Gastroesophageal sphincter (tissue), 4 donors: ENCODE measurements around the gene FAM124A. TPM values are rescaled to one million over a fixed set of nuclear protein-coding genes. Genes with fewer than 3 reads are reported as not detected.

Source experiments
- ATAC-seq: fragments of 150-250 bp; one replicate; pipeline ENCODE4 v1.9.1; 2016; ENCODE audit warnings: mild to moderate bottlenecking, moderate library complexity
- H3K27ac ChIP-seq, 4 donors: fragments of 200-600 bp; sonication (generic) in 3 of 4; 1 replicate in 3 of 4; 2 replicates in 1 of 4; pipeline ENCODE4 v1.5.1; 2016 to 2019
- H3K27me3 ChIP-seq: fragments of 200-600 bp; sonication (generic); one replicate; pipeline ENCODE4 v1.5.1; 2019
- H3K36me3 ChIP-seq, 2 donors: fragments of 200-600 bp; sonication (generic); one replicate each; pipeline ENCODE4 v1.5.1; 2019; ENCODE audit warnings: control low read depth in 1 of 2
- H3K4me1 ChIP-seq, 3 donors: fragments of 200-600 bp; sonication (generic); 1 replicate in 2 of 3; 2 replicates in 1 of 3; pipeline ENCODE4 v1.5.1; 2016 to 2019; ENCODE audit warnings: control low read depth in 2 of 3
- H3K4me3 ChIP-seq, 2 donors: fragments of 200-600 bp; sonication (generic); one replicate each; pipeline ENCODE4 v1.5.1; 2019; ENCODE audit warnings: mild to moderate bottlenecking in 1 of 2, moderate library complexity in 1 of 2
- H3K9me3 ChIP-seq, 3 donors: fragments of 200-600 bp; sonication (generic); one replicate each; pipeline ENCODE4 v1.5.1; 2017 to 2019; ENCODE audit warnings: control low read depth in 2 of 3
- EP300 ChIP-seq: sonication (generic); formaldehyde crosslinking; IDR thresholded peaks from one replicate; pipeline ENCODE4 v1.6.1; 2017; ENCODE audit warnings: antibody characterized with exemption, mild to moderate bottlenecking
- POLR2A ChIP-seq, 2 donors: fragments of 450-650 bp; IDR thresholded peaks; one replicate each; pipeline ENCODE4 v1.6.1; 2017; ENCODE audit warnings: antibody characterized with exemption in 2 of 2, mild to moderate bottlenecking in 2 of 2, moderate library complexity in 1 of 2
- POLR2AphosphoS5 ChIP-seq: sonication (generic); formaldehyde crosslinking; IDR thresholded peaks from one replicate; pipeline ENCODE4 v1.6.1; 2017; ENCODE audit warnings: antibody characterized with exemption
- WGBS, 2 donors: methylation state at CpG; one replicate each; pipeline ENCODE4 v1.1.5; 2018; ENCODE audit warnings: low coverage in 1 of 2; 5-methylcytosine and 5-hydroxymethylcytosine counted together
- total RNA-seq, 4 donors: library from RNA; depleted of rRNA; stranded (reverse); fragments of >200 nt; gene quantifications; one replicate each; pipeline ENCODE4 v1.1.0, GENCODE V29; 2016
- TF ChIP-seq, protein P1 (sequence below), 4 experiments: fragments of 200-600 bp in 2 of 4; fragments of 450-650 bp in 2 of 4; sonication (generic) in 1 of 4; IDR thresholded peaks; one replicate each; pipeline ENCODE4 v1.5.1; 2017 to 2019; ENCODE audit warnings: antibody characterized with exemption in 4 of 4, mild to moderate bottlenecking in 2 of 4, moderate library complexity in 2 of 4

Gene FAM124A
- total RNA-seq, 4 donors from 2014 or later: 13.7 to 23.2 (median 15.2) TPM

DNA sequence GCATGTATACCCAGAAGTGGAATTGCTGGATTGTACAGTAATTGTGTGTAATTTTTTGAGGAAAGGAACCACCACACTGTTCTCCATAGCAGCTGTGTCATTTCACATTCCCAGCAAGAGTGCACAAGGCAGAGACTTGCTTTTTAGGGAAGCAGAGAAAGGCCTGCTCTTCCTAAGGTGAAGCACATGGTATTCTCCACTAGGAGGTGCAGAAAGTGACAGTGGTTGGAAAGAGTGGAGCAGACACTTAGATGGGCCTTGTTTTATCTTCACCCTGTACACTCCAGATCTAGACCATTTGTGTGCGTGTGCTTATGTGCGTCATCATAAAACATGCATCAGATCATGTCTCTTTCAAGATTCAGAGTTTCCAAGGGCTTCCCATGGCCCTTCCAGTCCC is 35.0 kb downstream of the FAM124A start:
- Histone ChIP-seq H3K4me1 (peaks cover 5 to 54% (median 7%) of the 10 kb centered on the region in 3 donors), H3K27me3 (no peaks in the 10 kb centered on the region), H3K36me3 (peaks cover 0 to 52% of the 10 kb centered on the region in 2 donors), H3K9me3 (no peaks in the 10 kb centered on the region), H3K27ac (no peak overlapping the region), H3K4me3 (no peak overlapping the region)
- TF ChIP-seq POLR2AphosphoS5 (no peak), POLR2A (IDR thresholded peaks at IDR 0.05) (no peak), EP300 (no peak)
- TF ChIP-seq, protein P1, sequence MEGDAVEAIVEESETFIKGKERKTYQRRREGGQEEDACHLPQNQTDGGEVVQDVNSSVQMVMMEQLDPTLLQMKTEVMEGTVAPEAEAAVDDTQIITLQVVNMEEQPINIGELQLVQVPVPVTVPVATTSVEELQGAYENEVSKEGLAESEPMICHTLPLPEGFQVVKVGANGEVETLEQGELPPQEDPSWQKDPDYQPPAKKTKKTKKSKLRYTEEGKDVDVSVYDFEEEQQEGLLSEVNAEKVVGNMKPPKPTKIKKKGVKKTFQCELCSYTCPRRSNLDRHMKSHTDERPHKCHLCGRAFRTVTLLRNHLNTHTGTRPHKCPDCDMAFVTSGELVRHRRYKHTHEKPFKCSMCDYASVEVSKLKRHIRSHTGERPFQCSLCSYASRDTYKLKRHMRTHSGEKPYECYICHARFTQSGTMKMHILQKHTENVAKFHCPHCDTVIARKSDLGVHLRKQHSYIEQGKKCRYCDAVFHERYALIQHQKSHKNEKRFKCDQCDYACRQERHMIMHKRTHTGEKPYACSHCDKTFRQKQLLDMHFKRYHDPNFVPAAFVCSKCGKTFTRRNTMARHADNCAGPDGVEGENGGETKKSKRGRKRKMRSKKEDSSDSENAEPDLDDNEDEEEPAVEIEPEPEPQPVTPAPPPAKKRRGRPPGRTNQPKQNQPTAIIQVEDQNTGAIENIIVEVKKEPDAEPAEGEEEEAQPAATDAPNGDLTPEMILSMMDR (IDR thresholded peaks at IDR 0.05): no peak
- WGBS, 2 donors: 94 to 100% methylated on average over 2 of the region's 2 CpGs
- no peak for ATAC-seq

DNA sequence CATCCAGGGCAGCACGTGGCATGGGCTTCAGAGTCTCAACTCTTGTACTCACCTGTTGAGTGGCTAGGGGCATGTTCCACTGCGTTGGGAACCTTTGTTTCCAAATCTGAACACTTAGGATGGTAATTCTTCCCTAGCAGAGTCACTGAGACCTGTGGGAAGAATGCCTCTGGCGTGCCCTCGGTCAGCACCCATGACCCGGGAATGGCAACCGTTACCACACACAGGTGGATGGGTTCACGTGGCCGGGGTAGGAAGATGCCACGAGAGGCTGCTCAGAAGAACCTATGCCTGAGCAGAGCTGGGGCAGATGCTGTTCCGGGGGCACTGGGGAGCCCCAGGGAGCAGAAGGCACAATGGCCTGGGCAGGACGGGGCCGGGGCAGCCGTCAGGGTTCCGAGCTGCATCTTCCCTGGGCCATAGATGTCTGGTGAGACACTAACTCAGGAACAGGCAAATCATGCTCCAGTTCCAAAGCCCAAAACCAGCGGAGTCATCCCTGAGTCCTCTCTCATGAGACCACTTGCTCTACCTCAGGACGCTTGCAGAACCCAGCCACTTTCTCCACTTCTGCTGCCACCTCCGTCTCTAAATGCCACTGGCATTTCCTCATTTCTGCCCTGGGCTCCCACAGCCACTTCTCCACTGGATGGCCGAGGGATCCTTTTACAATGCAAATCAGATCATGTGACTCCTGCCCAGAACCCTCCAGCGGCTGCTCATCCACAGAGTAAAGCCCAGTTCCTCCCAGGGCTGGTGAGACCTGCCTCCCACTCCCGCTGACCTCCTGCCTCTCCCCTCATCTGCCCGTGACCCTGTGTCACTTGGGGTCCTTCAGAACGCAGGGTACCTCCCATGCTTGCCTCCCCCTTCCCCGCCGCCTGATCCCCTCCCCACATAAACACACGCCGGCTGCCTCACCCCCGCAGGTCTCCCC is 36.7 kb downstream of the FAM124A start:
- 70 to 83% methylated on average over 4 to 8 of the region's 27 CpGs for WGBS, 2 donors
- Histone ChIP-seq H3K27ac (no peak overlapping the region), H3K9me3 (no peaks in the 10 kb centered on the region), H3K36me3 (peaks cover 0 to 47% of the 10 kb centered on the region in 2 donors), H3K4me3 (no peak overlapping the region), H3K4me1 (peaks cover under 1 to 52% (median 7%) of the 10 kb centered on the region in 3 donors), H3K27me3 (no peaks in the 10 kb centered on the region)
- no peak for ATAC-seq
- TF ChIP-seq EP300 (no peak), POLR2A (IDR thresholded peaks at IDR 0.05) (no peak), POLR2AphosphoS5 (no peak)
- TF ChIP-seq, protein P1 (IDR thresholded peaks at IDR 0.05): no peak

DNA sequence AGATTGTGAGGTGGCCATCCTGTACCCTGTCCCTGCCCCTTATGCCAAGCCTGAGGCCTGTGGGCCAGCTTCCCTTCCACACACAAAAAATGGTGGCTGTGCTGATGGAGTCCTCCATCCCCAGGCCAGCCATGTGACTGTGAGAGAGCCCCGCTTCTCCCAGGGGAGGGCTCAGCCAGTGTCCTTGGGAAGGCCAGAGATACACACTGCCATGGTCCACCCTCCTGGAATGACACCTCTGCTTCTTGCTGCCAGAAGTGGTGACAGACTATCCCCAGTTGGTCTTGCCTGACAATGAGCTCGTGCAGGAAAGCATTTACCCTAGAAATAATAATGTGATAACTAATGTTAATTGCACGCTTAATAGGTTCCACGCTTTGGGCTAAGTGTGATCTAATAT is 38.0 kb downstream of the FAM124A start:
- Histone ChIP-seq H3K4me3 (no peak overlapping the region), H3K27me3 (no peaks in the 10 kb centered on the region), H3K4me1 (peaks cover 0 to 46% (median 7%) of the 10 kb centered on the region in 3 donors), H3K9me3 (no peaks in the 10 kb centered on the region), H3K27ac (peak overlapping the region in 1 of 4 donors; percentile 77), H3K36me3 (peaks cover 0 to 51% of the 10 kb centered on the region in 2 donors)
- ATAC-seq: no peak
- WGBS, 2 donors: 76 to 87% methylated on average over 3 of the region's 4 CpGs
- TF ChIP-seq POLR2AphosphoS5 (no peak), EP300 (no peak), POLR2A (IDR thresholded peaks at IDR 0.05) (no peak)
- TF ChIP-seq, protein P1 (IDR thresholded peaks at IDR 0.05): no peak

DNA sequence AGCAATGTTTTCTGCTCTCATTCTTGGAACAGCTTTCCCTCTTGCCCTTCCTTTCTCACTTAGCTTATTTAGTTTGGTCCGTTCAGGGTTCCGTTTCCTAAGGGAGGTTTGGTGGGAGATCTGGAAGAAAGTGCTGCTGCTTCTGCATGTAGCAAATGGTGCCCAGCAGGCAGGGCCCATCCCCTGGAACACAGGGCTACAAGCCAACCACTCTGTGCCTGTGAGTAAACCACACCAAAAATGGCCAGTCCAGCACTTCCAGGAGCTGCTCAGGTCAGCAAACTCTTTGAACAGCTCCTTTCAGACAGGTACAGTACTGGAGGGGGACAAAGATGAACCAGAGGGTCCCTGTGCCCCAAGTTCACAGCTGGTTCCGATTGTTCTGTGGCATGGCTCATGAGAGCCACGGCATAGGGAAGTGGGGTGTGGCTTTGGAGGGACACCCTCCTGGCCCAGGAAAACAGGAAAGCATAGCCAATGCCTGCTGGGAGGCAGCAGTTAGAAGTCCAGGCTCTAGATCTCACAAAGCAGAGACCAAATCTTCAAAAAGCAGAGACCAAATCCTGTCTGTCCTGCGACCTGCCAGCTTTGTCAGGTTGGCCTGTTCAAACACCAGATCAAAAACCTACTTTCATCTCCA is 39.5 kb downstream of the FAM124A start:
- Histone ChIP-seq H3K4me3 (no peak overlapping the region), H3K27ac (peak overlapping the region in 3 of 4 donors; percentile 64 to 77 (median 67)), H3K4me1 (peaks cover 0 to 46% (median 7%) of the 10 kb centered on the region in 3 donors), H3K36me3 (peaks cover 0 to 41% of the 10 kb centered on the region in 2 donors), H3K27me3 (no peaks in the 10 kb centered on the region), H3K9me3 (no peaks in the 10 kb centered on the region)
- WGBS, 2 donors: 19 to 69% methylated on average over 4 to 5 of the region's 5 CpGs
- TF ChIP-seq EP300: no peak
- no peak for TF ChIP-seq POLR2AphosphoS5
- TF ChIP-seq, protein P1 (IDR thresholded peaks at IDR 0.05): no peak
- ATAC-seq: no peak
